DND-41 (cell line): Measurements from ENCODE around the gene CALML6.

Experiments
- ATAC-seq: fragments of 200-7000 bp; cut with Tn5 transposase; 3 replicates; pipeline ENCODE4 v1.9.1; 2021; ENCODE audit warnings: low read depth; ENCODE audit not compliant: insufficient read depth
- DNase-seq: peaks from one replicate; pipeline ENCODE4 v3.0.0-alpha.2; 2020
- H2AFZ ChIP-seq: 2 replicates; pipeline ENCODE4 v1.6.0; 2012; ENCODE audit warnings: low read depth, low read length
- H3K27ac ChIP-seq: 2 replicates; pipeline ENCODE4 v1.5.1; 2012; ENCODE audit warnings: low read length, inconsistent platforms
- H3K27me3 ChIP-seq: fragments of 200-600 bp; sonication (generic); 2 replicates; pipeline ENCODE4 v1.6.0; 2012; ENCODE audit warnings: low read length, mild to moderate bottlenecking, inconsistent platforms; ENCODE audit not compliant: insufficient read depth, poor library complexity
- H3K36me3 ChIP-seq: 2 replicates; pipeline ENCODE4 v1.5.1; 2012; ENCODE audit warnings: low read length, inconsistent platforms; ENCODE audit not compliant: insufficient read depth
- H3K4me1 ChIP-seq: 2 replicates; pipeline ENCODE4 v1.5.1; 2012; ENCODE audit warnings: mild to moderate bottlenecking, low read length; ENCODE audit not compliant: insufficient read depth
- H3K4me2 ChIP-seq: 2 replicates; pipeline ENCODE4 v1.6.0; 2012; ENCODE audit warnings: mild to moderate bottlenecking, moderate library complexity, low read length, inconsistent platforms; ENCODE audit not compliant: insufficient read depth
- H3K4me3 ChIP-seq, 2 experiments: fragments of 200-600 bp in 1 of 2; shearing (Covaris generic) in 1 of 2; 2 replicates each; pipeline ENCODE4 v1.5.1; 2012 to 2016; ENCODE audit warnings: inconsistent platforms in 2 of 2, low read length in 2 of 2, mild to moderate bottlenecking in 2 of 2, low read depth in 1 of 2, moderate library complexity in 1 of 2
- H3K79me2 ChIP-seq: 2 replicates; pipeline ENCODE4 v1.6.0; 2012; ENCODE audit warnings: low read length, inconsistent platforms; ENCODE audit not compliant: insufficient read depth
- H3K9ac ChIP-seq: 2 replicates; pipeline ENCODE4 v1.6.0; 2012; ENCODE audit warnings: low read depth, mild to moderate bottlenecking, inconsistent platforms, low read length, moderate library complexity
- H3K9me3 ChIP-seq: 2 replicates; pipeline ENCODE4 v1.5.1; 2012; ENCODE audit warnings: low read length, moderate library complexity, mild to moderate bottlenecking, inconsistent platforms; ENCODE audit not compliant: insufficient read depth, severe bottlenecking
- H4K20me1 ChIP-seq: 2 replicates; pipeline ENCODE4 v1.6.0; 2012; ENCODE audit warnings: low read length; ENCODE audit not compliant: insufficient read depth
- CTCF ChIP-seq: IDR thresholded peaks from 2 replicates; pipeline ENCODE4 v1.5.1; 2012; ENCODE audit warnings: borderline replicate concordance, low read length, moderate library complexity, mild to moderate bottlenecking; ENCODE audit not compliant: poor library complexity, severe bottlenecking; ENCODE audit errors: extremely low read depth
- EZH2 ChIP-seq: IDR thresholded peaks from 3 replicates; pipeline ENCODE4 v1.6.1; 2012; ENCODE audit warnings: borderline replicate concordance, low read depth, mild to moderate bottlenecking, moderate library complexity, low read length, inconsistent platforms; ENCODE audit not compliant: severe bottlenecking

The CALML6 gene

GRCh38 chr1:1901641-1902294 lies 13.3 kb upstream of the CALML6 start:
- H2AFZ ChIP-seq = no peak overlapping the region
- H3K27me3 ChIP-seq = no peaks in the 10 kb centered on the region
- peaks cover 3% of the 10 kb centered on the region for H4K20me1 ChIP-seq
- DNase-seq = no peak
- no peak overlapping the region for H3K4me2 ChIP-seq
- ATAC-seq = no peak
- no peaks in the 10 kb centered on the region for H3K79me2 ChIP-seq
- H3K9ac ChIP-seq = no peak overlapping the region
- H3K9me3 ChIP-seq = no peaks in the 10 kb centered on the region
- H3K27ac ChIP-seq = no peak overlapping the region
- no peak overlapping the region for H3K4me3 ChIP-seq
- no peaks in the 10 kb centered on the region for H3K36me3 ChIP-seq
- H3K4me1 ChIP-seq = no peaks in the 10 kb centered on the region
- TF ChIP-seq EZH2 (no peak), CTCF (no peak)

GRCh38 chr1:1903224-1903623 lies 11.8 kb upstream of the CALML6 start:
- TF ChIP-seq CTCF (no peak), EZH2 (no peak)
- no peaks in the 10 kb centered on the region for H3K27me3 ChIP-seq
- peaks cover 3% of the 10 kb centered on the region for H4K20me1 ChIP-seq
- H3K79me2 ChIP-seq = no peaks in the 10 kb centered on the region
- no peaks in the 10 kb centered on the region for H3K9me3 ChIP-seq
- no peak overlapping the region for H3K4me2 ChIP-seq
- H2AFZ ChIP-seq = no peak overlapping the region
- no peaks in the 10 kb centered on the region for H3K36me3 ChIP-seq
- no peak overlapping the region for H3K27ac ChIP-seq
- no peak overlapping the region for H3K4me3 ChIP-seq
- H3K9ac ChIP-seq = no peak overlapping the region
- DNase-seq = no peak
- ATAC-seq = no peak
- H3K4me1 ChIP-seq = peaks cover 7% of the 10 kb centered on the region

- DNase-seq = no peak
- Histone ChIP-seq H3K27ac (no peak overlapping the region), H3K79me2 (no peaks in the 10 kb centered on the region), H3K4me2 (no peak overlapping the region), H3K9me3 (no peaks in the 10 kb centered on the region), H3K4me3 (no peak overlapping the region), H3K36me3 (no peaks in the 10 kb centered on the region), H4K20me1 (no peaks in the 10 kb centered on the region), H3K4me1 (peaks cover 20% of the 10 kb centered on the region), H3K27me3 (no peaks in the 10 kb centered on the region), H3K9ac (no peak overlapping the region), H2AFZ (no peak overlapping the region)
- ATAC-seq = no peak
- TF ChIP-seq EZH2 (no peak), CTCF (no peak)
These were observed 8.6 kb upstream of the CALML6 start for GRCh38 chr1:1906185-1907097.
